Naive thymus-derived CD4-positive, alpha-beta T cell (primary cell): ENCODE data around the gene GIMAP1. TPM values are rescaled to one million over a fixed set of nuclear protein-coding genes. Genes with fewer than 3 reads are reported as not detected.

Experiments used
- ATAC-seq: fragments of 150-1000 bp; cut with Tn5 transposase; 2 replicates; pipeline ENCODE4 v1.10.0; 2021; ENCODE audit warnings: mild to moderate bottlenecking, moderate library complexity
- CTCF ChIA-PET: fragments of 350-600 bp; sonication (Branson Sonifier 250); formaldehyde crosslinking; loops from one replicate; lab custom pipeline; 2021; ENCODE audit warnings: antibody characterized with exemption; lab: Charles Lee
- POLR2A ChIA-PET: fragments of 350-600 bp; sonication (Branson Sonifier 250); formaldehyde crosslinking; loops from one replicate; lab custom pipeline; 2021; ENCODE audit warnings: antibody characterized with exemption, inconsistent platforms; lab: Charles Lee
- DNase-seq, 9 donors: peaks; one replicate each; pipeline versions ENCODE4 v3.0.0 to v3.0.0-alpha.2; 2020 to 2022; ENCODE audit warnings: mixed read lengths in 1 of 9
- H3K27ac ChIP-seq: one replicate; pipeline ENCODE4 v1.7.0; 2013; ENCODE audit warnings: mild to moderate bottlenecking, low read depth, low read length, moderate library complexity
- H3K27me3 ChIP-seq, 2 donors: one replicate each; pipeline ENCODE4 v1.7.0; 2013; ENCODE audit warnings: low read length in 2 of 2, mild to moderate bottlenecking in 2 of 2, moderate library complexity in 2 of 2; ENCODE audit not compliant: control insufficient read depth in 2 of 2, insufficient read depth in 2 of 2
- H3K36me3 ChIP-seq, 3 experiments: 1 replicate in 2 of 3; 2 replicates in 1 of 3; pipeline ENCODE4 v1.7.0; 2013; ENCODE audit warnings: low read length in 3 of 3, mild to moderate bottlenecking in 3 of 3, moderate library complexity in 1 of 3; ENCODE audit not compliant: insufficient read depth in 3 of 3, control insufficient read depth in 2 of 3
- H3K4me1 ChIP-seq, 2 donors: one replicate each; pipeline ENCODE4 v1.7.0; 2013; ENCODE audit warnings: low read length in 2 of 2, mild to moderate bottlenecking in 2 of 2, moderate library complexity in 1 of 2; ENCODE audit not compliant: control insufficient read depth in 2 of 2, insufficient read depth in 2 of 2
- H3K4me3 ChIP-seq: 2 replicates; pipeline ENCODE4 v1.7.0; 2013; ENCODE audit warnings: mild to moderate bottlenecking, low read length
- H3K9me3 ChIP-seq, 3 experiments: 1 replicate in 2 of 3; 2 replicates in 1 of 3; pipeline ENCODE4 v1.7.0; 2013; ENCODE audit warnings: low read length in 3 of 3; ENCODE audit not compliant: control insufficient read depth in 2 of 3
- H3K27ac Mint-ChIP-seq, 9 donors: one replicate each; pipeline ENCODE4 v1.8.0; 2020 to 2022; ENCODE audit warnings: mixed read lengths in 9 of 9, mild to moderate bottlenecking in 8 of 9, moderate library complexity in 5 of 9, inconsistent platforms in 2 of 9
- H3K27me3 Mint-ChIP-seq, 5 donors: one replicate each; pipeline ENCODE4 v1.8.0; 2021 to 2022; ENCODE audit warnings: mixed read lengths in 5 of 5, mild to moderate bottlenecking in 1 of 5
- H3K36me3 Mint-ChIP-seq, 5 donors: one replicate each; pipeline ENCODE4 v1.8.0; 2020 to 2022; ENCODE audit warnings: mixed read lengths in 5 of 5, mild to moderate bottlenecking in 3 of 5, inconsistent platforms in 1 of 5
- H3K4me1 Mint-ChIP-seq, 7 donors: one replicate each; pipeline ENCODE4 v1.8.0; 2020 to 2022; ENCODE audit warnings: mixed read lengths in 7 of 7, mild to moderate bottlenecking in 3 of 7, inconsistent platforms in 1 of 7
- H3K4me3 Mint-ChIP-seq, 10 donors: one replicate each; pipeline ENCODE4 v1.8.0; 2020 to 2022; ENCODE audit warnings: mild to moderate bottlenecking in 10 of 10, mixed read lengths in 10 of 10, moderate library complexity in 6 of 10, inconsistent platforms in 2 of 10
- H3K9me3 Mint-ChIP-seq, 11 donors: one replicate each; pipeline ENCODE4 v1.8.0; 2020 to 2022; ENCODE audit warnings: mixed read lengths in 11 of 11, mild to moderate bottlenecking in 4 of 11, inconsistent platforms in 1 of 11, moderate library complexity in 1 of 11
- intact Hi-C, 2 donors: fragments of 100-400 bp; cut with micrococcal nuclease; formaldehyde crosslinking; loops; one replicate each; pipeline ENCODE4 v1.15.1; 2023
- polyA plus RNA-seq, 2 donors: library from polyadenylated mRNA; unstranded; fragments of 300-500 nt; fragmentation: Illumina TruSeq; gene quantifications; one replicate each; pipeline ENCODE4 v1.2.3, GENCODE V29; 2021
- total RNA-seq, 6 experiments: library from RNA in 5 of 6; stranded (reverse) in 5 of 6; gene quantifications; 1 replicate in 5 of 6; 2 replicates in 1 of 6; pipeline ENCODE4 v1.2.3 and lab custom pipeline; 2021 to 2026

Gene GIMAP1
- total and polyA plus RNA-seq, 7 experiments from 2014 or later: 23.3 to 124 (median 75.4) TPM

- no peaks in the 10 kb centered on the region for H3K36me3 ChIP-seq
- peaks cover 0 to 15% (median 0%) of the 10 kb centered on the region in 5 donors for H3K27me3 Mint-ChIP-seq
- H3K9me3 ChIP-seq: no peaks in the 10 kb centered on the region
- peaks cover 0 to 13% (median 0%) of the 10 kb centered on the region in 5 donors for H3K36me3 Mint-ChIP-seq
- peaks cover 12 to 29% (median 28%) of the 10 kb centered on the region in 7 donors for H3K4me1 Mint-ChIP-seq
- peaks cover 18 to 20% of the 10 kb centered on the region in 2 donors for H3K4me1 ChIP-seq
- H3K4me3 ChIP-seq: no peak overlapping the region
- CTCF ChIA-PET: interaction anchor here (0.6 to 2.2 kb wide), 4 partner anchors 44 to 311 kb away, joined by 3 to 11 read pairs (median 3); no protein-coding TSS in a partner anchor
- DNase-seq (no peak), ATAC-seq (no peak)
- peaks cover 0 to 18% (median 2%) of the 10 kb centered on the region in 11 donors for H3K9me3 Mint-ChIP-seq
- H3K4me3 Mint-ChIP-seq: no peak overlapping the region
- H3K27ac ChIP-seq: no peak overlapping the region
- intact Hi-C loops: no loop called here
- H3K27ac Mint-ChIP-seq: no peak overlapping the region
- no peaks in the 10 kb centered on the region for H3K27me3 ChIP-seq
- POLR2A ChIA-PET: interaction anchor here (0.7 to 1.8 kb wide), 8 partner anchors 18 to 444 kb away, joined by 3 to 9 read pairs (median 4); partner anchors contain the start of genes GIMAP1 and GIMAP8
Observed at GRCh38 chr7:150759479-150759878, 43.1 kb downstream of the GIMAP1 start.

GRCh38 chr7:150766334-150766709, 49.9 kb downstream of the GIMAP1 start:
- DNase-seq (no peak), ATAC-seq (no peak)
- intact Hi-C loops: no loop called here
- no peak overlapping the region for H3K27ac ChIP-seq
- no peaks in the 10 kb centered on the region for H3K9me3 ChIP-seq
- H3K4me3 ChIP-seq: no peak overlapping the region
- no peaks in the 10 kb centered on the region for H3K4me1 ChIP-seq
- ChIA-PET CTCF (interaction anchor here (0.8 to 1.1 kb wide), 2 partner anchors 12 to 320 kb away, joined by 3 read pairs; no protein-coding TSS in a partner anchor), POLR2A (no interaction called here)
- H3K27me3 Mint-ChIP-seq: peaks cover 0 to 25% (median 0%) of the 10 kb centered on the region in 5 donors
- no peaks in the 10 kb centered on the region for H3K36me3 ChIP-seq
- H3K36me3 Mint-ChIP-seq: peaks cover 0 to 8% (median 0%) of the 10 kb centered on the region in 5 donors
- no peaks in the 10 kb centered on the region for H3K27me3 ChIP-seq
- H3K4me1 Mint-ChIP-seq: no peaks in the 10 kb centered on the region
- peak overlapping the region in 1 of 9 donors; percentile 45 for H3K27ac Mint-ChIP-seq
- no peak overlapping the region for H3K4me3 Mint-ChIP-seq
- H3K9me3 Mint-ChIP-seq: peaks cover 0 to 8% (median 0%) of the 10 kb centered on the region in 11 donors

GRCh38 chr7:150769768-150770167, 53.4 kb downstream of the GIMAP1 start:
- Histone ChIP-seq H3K27me3 (no peaks in the 10 kb centered on the region), H3K36me3 (no peaks in the 10 kb centered on the region), H3K9me3 (no peaks in the 10 kb centered on the region), H3K4me3 (no peak overlapping the region), H3K4me1 (no peaks in the 10 kb centered on the region), H3K27ac (no peak overlapping the region)
- no peak for ATAC-seq
- no peak overlapping the region for H3K27ac Mint-ChIP-seq
- no peaks in the 10 kb centered on the region for H3K4me1 Mint-ChIP-seq
- peaks cover 0 to 36% (median 0%) of the 10 kb centered on the region in 5 donors for H3K27me3 Mint-ChIP-seq
- H3K9me3 Mint-ChIP-seq: peaks cover 6 to 25% (median 14%) of the 10 kb centered on the region in 11 donors
- H3K4me3 Mint-ChIP-seq: no peak overlapping the region
- ChIA-PET CTCF (interaction anchor here (0.6 to 1.0 kb wide), 3 partner anchors 9 to 115 kb away, joined by 3 to 6 read pairs (median 4); no protein-coding TSS in a partner anchor), POLR2A (interaction anchor here (0.5 to 0.7 kb wide), 2 partner anchors 28 to 94 kb away, joined by 3 to 4 read pairs; no protein-coding TSS in a partner anchor)
- intact Hi-C loops: loop anchor here in 1 of 2 donors (10.0 kb wide), 3 partner anchors 125 to 345 kb away; no protein-coding TSS in a partner anchor
- peaks cover 0 to 12% (median 6%) of the 10 kb centered on the region in 5 donors for H3K36me3 Mint-ChIP-seq
- DNase-seq: no peak

Other genes with a start within 250 kb of the GIMAP1 start
- 100 to 1,000 TPM in 3 of 5 experiments, 10 to 100 TPM in 2; 66.3 to 555 (median 321) TPM for gene GIMAP7, start 201.7 kb upstream of the GIMAP1 start, total RNA-seq
- 1,000 to 10,000 TPM in 1 of 2 donors, 100 to 1,000 TPM in 1; 772 to 1,293 TPM for gene GIMAP7, start 201.7 kb upstream of the GIMAP1 start, polyA plus RNA-seq
- gene GIMAP4, start 149.2 kb upstream of the GIMAP1 start, total RNA-seq: 100 to 1,000 TPM in 4 of 5 experiments, 10 to 100 TPM in 1; 74.9 to 413 (median 406) TPM
- 100 to 1,000 TPM; 405 to 762 TPM for gene GIMAP4, start 149.2 kb upstream of the GIMAP1 start, polyA plus RNA-seq
- 100 to 1,000 TPM in 3 of 5 experiments, 10 to 100 TPM in 2; 40.3 to 173 (median 152) TPM for gene GIMAP6, start 84.2 kb upstream of the GIMAP1 start, total RNA-seq
- gene GIMAP6, start 84.2 kb upstream of the GIMAP1 start, polyA plus RNA-seq: 100 to 1,000 TPM; 130 to 188 TPM
- 100 to 1,000 TPM in 3 of 5 experiments, 10 to 100 TPM in 2; 79.4 to 286 (median 122) TPM for gene GIMAP2, start 30.9 kb upstream of the GIMAP1 start, total RNA-seq
- 100 to 1,000 TPM; 150 to 153 TPM for gene GIMAP2, start 30.9 kb upstream of the GIMAP1 start, polyA plus RNA-seq
- 100 to 1,000 TPM in 3 of 5 experiments, 10 to 100 TPM in 2; 58.1 to 422 (median 214) TPM for gene GIMAP5, start 20.8 kb downstream of the GIMAP1 start, total RNA-seq
- 100 to 1,000 TPM; 570 to 819 TPM for gene GIMAP5, start 20.8 kb downstream of the GIMAP1 start, polyA plus RNA-seq
- 1 to 10 TPM in 3 of 5 experiments, not detected in 2; 2.0 to 7.1 (median 2.8) TPM for gene TMEM176B, start 83.8 kb downstream of the GIMAP1 start, total RNA-seq
- under 1 TPM in 1 of 2 donors, not detected in 1; 0.53 TPM for gene TMEM176B, start 83.8 kb downstream of the GIMAP1 start, polyA plus RNA-seq
- gene TMEM176A, start 84.2 kb downstream of the GIMAP1 start, total RNA-seq: 1 to 10 TPM in 3 of 5 experiments, not detected in 2; 1.3 to 4.4 (median 1.8) TPM
- gene TMEM176A, start 84.2 kb downstream of the GIMAP1 start, polyA plus RNA-seq: under 1 TPM; 0.35 to 0.38 TPM
- gene AOC1, start 135.9 kb downstream of the GIMAP1 start, total RNA-seq: under 1 TPM in 1 of 5 experiments, not detected in 4; 0.56 TPM
- gene AOC1, start 135.9 kb downstream of the GIMAP1 start, polyA plus RNA-seq: not detected